Activated T-helper 1 cell treated with anti-CD3 and anti-CD28 coated beads, Interleukin-12 subunit alpha, Interleukin-12 subunit beta, Interleukin-2, Interleukin-4 antibody, amounts not matched to agents 30 ng/mL and 10 ng/mL and 1 ng/mL, durations not matched to agents 14 hours and 24 hours and 36 hours (primary cell): Measurements from ENCODE around the gene TMEM51. TPM values are rescaled to one million over a fixed set of nuclear protein-coding genes. Genes with fewer than 3 reads are reported as not detected.

Experiments used
- DNase-seq: peaks from one replicate; pipeline ENCODE4 v3.0.0; 2021; ENCODE audit warnings: low spot score
- H3K27ac Mint-ChIP-seq: one replicate; pipeline ENCODE4 v1.8.0; 2021; ENCODE audit warnings: mild to moderate bottlenecking, mixed read lengths
- H3K27me3 Mint-ChIP-seq: one replicate; pipeline ENCODE4 v1.8.0; 2022; ENCODE audit warnings: mild to moderate bottlenecking, moderate library complexity, mixed read lengths; ENCODE audit not compliant: insufficient read depth
- H3K36me3 Mint-ChIP-seq: one replicate; pipeline ENCODE4 v1.8.0; 2021; ENCODE audit warnings: low read depth, mixed read lengths
- H3K4me1 Mint-ChIP-seq: one replicate; pipeline ENCODE4 v1.8.0; 2021; ENCODE audit warnings: low read depth, mixed read lengths
- H3K4me3 Mint-ChIP-seq: one replicate; pipeline ENCODE4 v1.8.0; 2021; ENCODE audit warnings: mild to moderate bottlenecking, moderate library complexity, mixed read lengths
- H3K9me3 Mint-ChIP-seq: one replicate; pipeline ENCODE4 v1.8.0; 2021; ENCODE audit warnings: mixed read lengths
- intact Hi-C: fragments of 100-400 bp; cut with micrococcal nuclease; formaldehyde crosslinking; loops from one replicate; pipeline ENCODE4 v1.15.1; 2024
- total RNA-seq: library from RNA; stranded (reverse); gene quantifications from 2 replicates; pipeline ENCODE4 v1.2.3, GENCODE V29; 2022

The TMEM51 gene
- total RNA-seq, 1 donor from 2014 or later = 0.21 TPM

- DNase-seq = no peak
- H3K4me1 Mint-ChIP-seq = peaks cover 16% of the 10 kb centered on the region
- peaks cover 7% of the 10 kb centered on the region for H3K9me3 Mint-ChIP-seq
- no peak overlapping the region for H3K4me3 Mint-ChIP-seq
- H3K27ac Mint-ChIP-seq = no peak overlapping the region
- intact Hi-C loops = loop anchor here (5.0 kb wide), 1 partner anchor 33 kb away; no protein-coding TSS in a partner anchor
- no peaks in the 10 kb centered on the region for H3K36me3 Mint-ChIP-seq
- peaks cover 46% of the 10 kb centered on the region for H3K27me3 Mint-ChIP-seq
Observed at GRCh38 chr1:15264769-15265168, 111.2 kb downstream of the TMEM51 start.

Other genes starting within 250 kb of the TMEM51 start
- gene FHAD1, start 93.5 kb downstream of the TMEM51 start, total RNA-seq = not detected in 2 replicates